Measurements from ENCODE around the gene OR2T34. TPM values are rescaled to one million over a fixed set of nuclear protein-coding genes. Genes with fewer than 3 reads are reported as not detected.

The OR2T34 gene
- total and polyA plus RNA-seq, 2 of the 4 experiments (the other 2 are of a cell fraction), result not detected

DNA sequence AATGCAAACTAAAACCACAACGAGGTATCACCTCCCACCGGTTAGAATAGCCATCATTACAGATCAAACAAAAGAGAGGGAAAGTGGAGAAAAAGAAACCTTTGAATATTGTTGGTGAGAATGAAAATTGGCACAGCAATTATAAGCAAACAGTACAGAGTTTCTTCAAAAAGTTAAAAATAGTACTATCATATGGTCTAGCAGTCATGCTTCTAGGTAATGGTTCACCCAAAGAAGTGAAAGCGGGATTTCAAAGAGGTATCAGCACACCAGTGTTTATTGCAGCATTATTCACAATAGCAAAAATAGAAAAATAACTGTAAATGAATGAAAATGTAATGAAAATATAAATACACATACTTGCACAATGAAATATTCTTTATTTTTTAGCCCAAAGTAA, 14.8 kb upstream of the OR2T34 start:
- Histone ChIP-seq H3K56ac (ENCODE audit: extremely low read depth, insufficient read depth, low read length) (no peak overlapping the region), H3K36me3 (ENCODE audit: control insufficient read depth, insufficient read depth, low read length) (no peaks in the 10 kb centered on the region), H2BK5ac (ENCODE audit: low read depth, low read length, poor library complexity, severe bottlenecking) (no peak overlapping the region), H3K27ac (ENCODE audit: insufficient read depth, low read length) (no peak overlapping the region), H4K20me1 (ENCODE audit: insufficient read depth, low read length) (no peaks in the 10 kb centered on the region), H4K5ac (ENCODE audit: low read depth, low read length) (no peak overlapping the region), H3K14ac (replicated peaks; ENCODE audit: low read depth, low read length) (no peak overlapping the region), H3K9me3 (ENCODE audit: control insufficient read depth, insufficient read depth, low read length) (peaks cover 3% of the 10 kb centered on the region; the same call in 1 of the 2 replicates), H2AK5ac (ENCODE audit: low read depth, low read length) (no peak overlapping the region), H2BK20ac (ENCODE audit: low read depth, low read length) (no peak overlapping the region), H3K9me1 (ENCODE audit: insufficient read depth, low read length) (no peaks in the 10 kb centered on the region), H3K18ac (ENCODE audit: low read depth, low read length) (no peak overlapping the region), H3K4me2 (ENCODE audit: low read depth, low read length) (no peak overlapping the region), H3K4ac (ENCODE audit: low read depth, low read length) (no peak overlapping the region), H2AFZ (replicated peaks; ENCODE audit: low read length, poor library complexity) (no peak overlapping the region), H2AK9ac (replicated peaks; ENCODE audit: low read depth, low read length, poor library complexity) (no peak overlapping the region), H3K4me3 (ENCODE audit: insufficient read depth, low read depth, low read length) (no peak overlapping the region), H4K91ac (ENCODE audit: insufficient read depth, low read depth, low read length) (no peak overlapping the region), H3K79me1 (ENCODE audit: low read depth in 1 of 2, low read length in 2 of 2) (no peaks in the 10 kb centered on the region), H2BK15ac (ENCODE audit: low read depth, low read length) (no peak overlapping the region), H3K23ac (ENCODE audit: low read depth, low read length) (no peak overlapping the region), H3K27me3 (ENCODE audit: control insufficient read depth, insufficient read depth, low read length) (no peaks in the 10 kb centered on the region), H4K8ac (ENCODE audit: low read depth in 2 of 2, low read length in 2 of 2) (no peak overlapping the region), H2BK120ac (ENCODE audit: low read depth, low read length) (no peak overlapping the region), H3K9ac (ENCODE audit: low read depth, low read length) (no peak overlapping the region), H3K4me1 (ENCODE audit: control insufficient read depth, insufficient read depth, low read length) (no peaks in the 10 kb centered on the region)
- no CpG with 5 or more reads among the region's 3 CpGs for WGBS, 2 experiments (ENCODE audit: extremely low coverage in 2 of 2, insufficient read length in 1 of 2)
- no TSS peak for BruUV-seq (replicated peaks)
- ChIA-PET POLR2A (ENCODE audit: unreplicated experiment) (no interaction called here), CTCF (no interaction called here)
- dilution Hi-C loops (cut with HindIII; ENCODE audit: low sequenced_read_pairs, unreplicated experiment), result no loop called here
- ATAC-seq (ENCODE audit: low read depth) (no peak), DNase-seq (no peak)
- in situ Hi-C loops (cut with MboI; ENCODE audit: low sequenced_read_pairs), result no loop called here
- intact Hi-C loops (cut with micrococcal nuclease), result no loop called here
- TF ChIP-seq RFX5 (IDR thresholded peaks at IDR 0.05; ENCODE audit: low read depth, low read length) (no peak), RAD21 (IDR thresholded peaks at IDR 0.05; ENCODE audit: low read length) (no peak), CEBPB (IDR thresholded peaks at IDR 0.05; ENCODE audit: low read depth, low read length) (no peak), FOS (IDR thresholded peaks at IDR 0.05; ENCODE audit: low read depth, low read length) (no peak), MXI1 (IDR thresholded peaks at IDR 0.05; ENCODE audit: borderline replicate concordance, low read depth, low read length) (no peak), RCOR1 (IDR thresholded peaks at IDR 0.05; ENCODE audit: insufficient replicate concordance, low read length) (no peak), BHLHE40 (IDR thresholded peaks at IDR 0.05; ENCODE audit: low read depth, low read length) (no peak)
- TF ChIP-seq, protein P1, sequence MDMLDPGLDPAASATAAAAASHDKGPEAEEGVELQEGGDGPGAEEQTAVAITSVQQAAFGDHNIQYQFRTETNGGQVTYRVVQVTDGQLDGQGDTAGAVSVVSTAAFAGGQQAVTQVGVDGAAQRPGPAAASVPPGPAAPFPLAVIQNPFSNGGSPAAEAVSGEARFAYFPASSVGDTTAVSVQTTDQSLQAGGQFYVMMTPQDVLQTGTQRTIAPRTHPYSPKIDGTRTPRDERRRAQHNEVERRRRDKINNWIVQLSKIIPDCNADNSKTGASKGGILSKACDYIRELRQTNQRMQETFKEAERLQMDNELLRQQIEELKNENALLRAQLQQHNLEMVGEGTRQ (IDR thresholded peaks at IDR 0.05; ENCODE audit: low read depth, low read length), result no peak
